Measurements from ENCODE around the gene SLC25A27.

Gene SLC25A27

GRCh38 chr6:46720401-46720800, 67.6 kb downstream of the SLC25A27 start:
- H3K4me3 ChIP-seq (ENCODE audit: low read depth, low read length) = no peak overlapping the region
- TF ChIP-seq MYC (IDR thresholded peaks at IDR 0.05; ENCODE audit: low read depth, low read length) = no peak
- TF ChIP-seq CTCF (IDR thresholded peaks at IDR 0.05; ENCODE audit: low read depth, low read length) = no peak
- TF ChIP-seq MAX (IDR thresholded peaks at IDR 0.05; ENCODE audit: low read depth, low read length) = no peak
- TF ChIP-seq POLR2A (IDR thresholded peaks at IDR 0.05; ENCODE audit: extremely low read depth, insufficient read length) = no peak
- no peak for DNase-seq (ENCODE audit: low read depth)

Data from NB4 (cell line).